NCI-H2107 (cell line): ENCODE measurements around the gene PCDH9.

Experiments used
- DNase-seq: peaks from one replicate; lab custom pipeline; 2025; lab: John Stamatoyannopoulos, UW

PCDH9 gene

GRCh38 chr13:67224148-67224846 lies 5.8 kb downstream of the PCDH9 start:
- DNase-seq = no peak

GRCh38 chr13:67223742-67224141 lies 6.4 kb downstream of the PCDH9 start:
- DNase-seq = no peak

GRCh38 chr13:67223024-67223423 lies 7.1 kb downstream of the PCDH9 start:
- no peak for DNase-seq

GRCh38 chr13:67221630-67222226 lies 8.4 kb downstream of the PCDH9 start:
- DNase-seq = no peak

GRCh38 chr13:67219113-67219512 lies 11.0 kb downstream of the PCDH9 start:
- no peak for DNase-seq

- DNase-seq = no peak
Measured at GRCh38 chr13:67217880-67218279, 12.3 kb downstream of the PCDH9 start.

GRCh38 chr13:67216864-67217263 lies 13.3 kb downstream of the PCDH9 start:
- DNase-seq = no peak

GRCh38 chr13:67210208-67210607 lies 19.9 kb downstream of the PCDH9 start:
- no peak for DNase-seq

GRCh38 chr13:67208552-67208951 lies 21.6 kb downstream of the PCDH9 start:
- no peak for DNase-seq

GRCh38 chr13:67204764-67205163 lies 25.4 kb downstream of the PCDH9 start:
- peak; percentile 7 for DNase-seq

GRCh38 chr13:67200605-67201004 lies 29.5 kb downstream of the PCDH9 start:
- DNase-seq = no peak

GRCh38 chr13:67200183-67200582 lies 30.0 kb downstream of the PCDH9 start:
- no peak for DNase-seq

GRCh38 chr13:67197704-67198103 lies 32.4 kb downstream of the PCDH9 start:
- DNase-seq = no peak

- DNase-seq = no peak
Measured at GRCh38 chr13:67193979-67194378, 36.2 kb downstream of the PCDH9 start.

- DNase-seq = no peak
Measured at GRCh38 chr13:67192751-67193150, 37.4 kb downstream of the PCDH9 start.

GRCh38 chr13:67186995-67187569 lies 43.1 kb downstream of the PCDH9 start:
- DNase-seq = no peak

- DNase-seq = no peak
Measured at GRCh38 chr13:67184247-67184646, 45.9 kb downstream of the PCDH9 start.

- DNase-seq = no peak
Measured at GRCh38 chr13:67183151-67183550, 47.0 kb downstream of the PCDH9 start.

- DNase-seq = no peak
Measured at GRCh38 chr13:67175836-67176459, 54.2 kb downstream of the PCDH9 start.

- DNase-seq = no peak
Measured at GRCh38 chr13:67168384-67168783, 61.8 kb downstream of the PCDH9 start.

GRCh38 chr13:67167420-67167819 lies 62.7 kb downstream of the PCDH9 start:
- no peak for DNase-seq

GRCh38 chr13:67161176-67161575 lies 69.0 kb downstream of the PCDH9 start:
- DNase-seq = no peak

- DNase-seq = no peak
Measured at GRCh38 chr13:67158903-67159302, 71.2 kb downstream of the PCDH9 start.
